OCI-LY7 (cell line): Measurements from ENCODE around the gene CTNNBL1.

Experiments used
- CTCF ChIP-seq: fragments of 200-600 bp; sonication (generic); conservative IDR thresholded peaks from 2 replicates; pipeline ENCODE4 v1.5.1; 2014; ENCODE audit warnings: mild to moderate bottlenecking, antibody characterized with exemption, low read length, moderate library complexity, mixed read lengths
- EZH2phosphoT487 ChIP-seq: fragments of 200-600 bp; sonication (generic); IDR thresholded peaks from 2 replicates; pipeline ENCODE4 v1.6.1; 2018; ENCODE audit warnings: low read depth, borderline replicate concordance, mild to moderate bottlenecking, mixed run types, antibody characterized with exemption, low read length, moderate library complexity, mixed read lengths

GRCh38 chr20:37828684-37829083 is 134.9 kb downstream of the CTNNBL1 start:
- TF ChIP-seq EZH2phosphoT487: no peak
- TF ChIP-seq CTCF: no peak
